Type B pancreatic cell (in vitro differentiated cells): ENCODE measurements around the gene PDE4B. TPM values are rescaled to one million over a fixed set of nuclear protein-coding genes. Genes with fewer than 3 reads are reported as not detected.

ENCODE experiments used
- DNase-seq: peaks from one replicate; pipeline ENCODE4 v3.0.0; 2021; ENCODE audit warnings: mixed read lengths; ENCODE audit not compliant: unreplicated experiment; ENCODE audit errors: extremely low spot score
- H3K27ac Mint-ChIP-seq: 2 replicates; pipeline ENCODE4 v1.8.0; 2021; ENCODE audit warnings: mild to moderate bottlenecking, mixed read lengths
- H3K27me3 Mint-ChIP-seq: 2 replicates; pipeline ENCODE4 v1.8.0; 2021; ENCODE audit warnings: mixed read lengths
- H3K36me3 Mint-ChIP-seq: 2 replicates; pipeline ENCODE4 v1.8.0; 2021; ENCODE audit warnings: mixed read lengths
- H3K4me1 Mint-ChIP-seq: one replicate; pipeline ENCODE4 v1.8.0; 2021; ENCODE audit warnings: mixed read lengths; ENCODE audit not compliant: unreplicated experiment
- H3K4me3 Mint-ChIP-seq: 2 replicates; pipeline ENCODE4 v1.8.0; 2021; ENCODE audit warnings: mild to moderate bottlenecking, mixed read lengths
- H3K9me3 Mint-ChIP-seq: 2 replicates; pipeline ENCODE4 v1.8.0; 2021; ENCODE audit warnings: mixed read lengths
- total RNA-seq: library from RNA; stranded (reverse); gene quantifications from 2 replicates; pipeline ENCODE4 v1.2.1, GENCODE V29; 2021; ENCODE audit warnings: low replicate concordance
- TF ChIP-seq, protein P1 (sequence below): fragments of 200-600 bp; sonication (generic); conservative IDR thresholded peaks from 2 replicates; pipeline ENCODE4 v1.5.0; 2021; ENCODE audit warnings: antibody characterized with exemption, mild to moderate bottlenecking

PDE4B gene
- total RNA-seq, 1 donor from 2014 or later = 4.7 TPM

DNA sequence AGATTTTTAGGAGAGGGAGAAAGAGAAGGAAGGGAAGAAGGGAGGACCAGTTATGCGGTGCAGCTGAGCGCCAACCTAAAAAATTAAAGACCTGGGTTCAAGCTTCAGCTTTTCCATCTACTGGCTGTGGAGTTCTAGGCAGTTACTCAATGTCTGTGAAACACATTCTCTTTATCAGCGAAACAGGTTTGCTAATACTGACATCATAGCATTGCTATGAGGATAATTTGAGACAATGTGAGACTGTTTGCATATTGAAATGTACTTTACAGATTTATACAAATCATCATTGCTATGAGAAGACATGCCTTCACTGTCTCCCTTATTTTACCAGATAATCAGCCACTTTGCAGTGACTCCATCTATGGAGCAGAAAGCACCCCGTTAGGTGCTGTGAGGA is 518.4 kb downstream of the PDE4B start:
- DNase-seq = no peak
- Mint-ChIP-seq H3K4me3 (no peak overlapping the region), H3K27me3 (no peaks in the 10 kb centered on the region), H3K9me3 (no peaks in the 10 kb centered on the region), H3K36me3 (no peaks in the 10 kb centered on the region), H3K27ac (no peak overlapping the region), H3K4me1 (no peaks in the 10 kb centered on the region)
- TF ChIP-seq, protein P1, sequence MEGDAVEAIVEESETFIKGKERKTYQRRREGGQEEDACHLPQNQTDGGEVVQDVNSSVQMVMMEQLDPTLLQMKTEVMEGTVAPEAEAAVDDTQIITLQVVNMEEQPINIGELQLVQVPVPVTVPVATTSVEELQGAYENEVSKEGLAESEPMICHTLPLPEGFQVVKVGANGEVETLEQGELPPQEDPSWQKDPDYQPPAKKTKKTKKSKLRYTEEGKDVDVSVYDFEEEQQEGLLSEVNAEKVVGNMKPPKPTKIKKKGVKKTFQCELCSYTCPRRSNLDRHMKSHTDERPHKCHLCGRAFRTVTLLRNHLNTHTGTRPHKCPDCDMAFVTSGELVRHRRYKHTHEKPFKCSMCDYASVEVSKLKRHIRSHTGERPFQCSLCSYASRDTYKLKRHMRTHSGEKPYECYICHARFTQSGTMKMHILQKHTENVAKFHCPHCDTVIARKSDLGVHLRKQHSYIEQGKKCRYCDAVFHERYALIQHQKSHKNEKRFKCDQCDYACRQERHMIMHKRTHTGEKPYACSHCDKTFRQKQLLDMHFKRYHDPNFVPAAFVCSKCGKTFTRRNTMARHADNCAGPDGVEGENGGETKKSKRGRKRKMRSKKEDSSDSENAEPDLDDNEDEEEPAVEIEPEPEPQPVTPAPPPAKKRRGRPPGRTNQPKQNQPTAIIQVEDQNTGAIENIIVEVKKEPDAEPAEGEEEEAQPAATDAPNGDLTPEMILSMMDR = no peak

DNA sequence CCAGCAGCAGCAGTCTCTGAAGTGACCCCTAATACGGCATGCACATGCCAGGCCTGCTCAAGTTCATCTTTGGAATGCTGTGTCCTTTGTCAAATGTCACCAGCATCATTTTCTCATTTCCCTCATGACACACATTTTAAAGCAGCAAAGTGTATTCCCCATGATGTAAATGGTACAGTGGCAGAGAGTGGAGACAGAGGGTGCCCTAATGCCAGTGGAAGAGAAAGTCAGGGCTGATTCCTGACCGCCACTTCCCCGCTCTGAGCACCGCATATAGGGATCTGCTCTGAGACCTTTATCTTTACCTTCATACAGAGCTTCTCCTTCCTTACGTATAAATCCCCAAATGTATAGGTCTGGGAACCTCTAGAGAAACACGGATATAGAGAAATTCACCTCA is 518.9 kb downstream of the PDE4B start:
- Mint-ChIP-seq H3K4me1 (peaks cover 3% of the 10 kb centered on the region), H3K4me3 (no peak overlapping the region), H3K9me3 (no peaks in the 10 kb centered on the region), H3K27me3 (no peaks in the 10 kb centered on the region), H3K36me3 (no peaks in the 10 kb centered on the region), H3K27ac (no peak overlapping the region)
- DNase-seq = no peak
- TF ChIP-seq, protein P1 = no peak

DNA sequence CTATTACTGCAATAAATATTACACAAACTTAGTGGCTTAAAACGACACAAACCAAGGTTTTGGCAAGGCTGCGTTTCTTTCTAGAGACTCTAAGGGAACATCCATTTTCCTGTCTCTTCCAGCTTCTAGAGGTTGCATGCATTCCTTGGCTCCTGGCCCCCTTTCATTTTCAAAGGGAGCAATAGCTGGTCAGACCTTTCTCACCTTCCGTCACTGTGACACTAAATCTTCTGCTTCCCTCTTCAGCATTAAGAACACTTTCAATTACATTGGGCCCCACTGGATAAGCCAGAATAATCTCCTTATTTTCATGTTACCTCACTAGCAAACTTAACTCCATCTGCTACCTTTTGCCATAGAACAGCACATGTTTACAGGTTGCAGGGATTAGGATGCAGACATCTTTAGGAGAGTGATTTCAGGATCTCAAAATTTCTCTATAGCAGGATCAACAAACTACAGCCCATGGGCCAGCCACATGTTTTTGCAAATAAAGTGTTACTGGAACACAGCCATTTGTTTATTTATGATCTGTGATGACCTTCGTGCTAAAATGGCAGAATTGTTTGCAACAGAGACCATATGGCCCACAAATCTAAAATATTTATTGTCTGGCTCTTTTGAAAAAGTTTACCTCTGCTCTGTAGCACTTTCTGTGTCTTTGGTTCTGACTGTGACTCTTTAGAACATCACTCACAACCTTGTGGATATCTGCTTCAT is 519.7 kb downstream of the PDE4B start:
- no peaks in the 10 kb centered on the region for H3K27me3 Mint-ChIP-seq
- H3K4me3 Mint-ChIP-seq = no peak overlapping the region
- H3K4me1 Mint-ChIP-seq = peaks cover 7% of the 10 kb centered on the region
- H3K36me3 Mint-ChIP-seq = no peaks in the 10 kb centered on the region
- no peak for DNase-seq
- H3K27ac Mint-ChIP-seq = no peak overlapping the region
- TF ChIP-seq, protein P1 = no peak
- H3K9me3 Mint-ChIP-seq = no peaks in the 10 kb centered on the region

DNA sequence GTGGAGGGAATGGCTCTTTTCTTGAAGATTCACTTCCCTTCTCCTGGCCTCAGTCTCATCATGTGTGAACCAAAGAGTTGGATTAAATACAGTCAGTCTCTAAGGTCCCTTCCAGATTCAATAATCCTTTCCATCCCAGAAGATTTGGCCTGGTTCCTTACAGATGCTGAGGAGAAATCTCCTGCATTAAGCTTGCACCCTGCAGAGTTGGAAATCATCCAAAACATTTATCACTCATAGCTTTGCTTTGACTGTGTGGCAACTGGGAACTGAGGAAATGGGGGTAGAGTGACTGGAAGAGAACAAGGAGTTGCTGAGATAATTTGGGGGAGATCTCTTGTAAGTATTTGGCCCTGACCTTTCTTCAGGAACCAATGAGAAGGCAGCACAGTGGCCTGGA is 520.7 kb downstream of the PDE4B start:
- H3K27ac Mint-ChIP-seq = no peak overlapping the region
- DNase-seq = no peak
- TF ChIP-seq, protein P1 = no peak
- H3K27me3 Mint-ChIP-seq = no peaks in the 10 kb centered on the region
- H3K9me3 Mint-ChIP-seq = no peaks in the 10 kb centered on the region
- peaks cover 7% of the 10 kb centered on the region for H3K4me1 Mint-ChIP-seq
- H3K36me3 Mint-ChIP-seq = no peaks in the 10 kb centered on the region
- no peak overlapping the region for H3K4me3 Mint-ChIP-seq

DNA sequence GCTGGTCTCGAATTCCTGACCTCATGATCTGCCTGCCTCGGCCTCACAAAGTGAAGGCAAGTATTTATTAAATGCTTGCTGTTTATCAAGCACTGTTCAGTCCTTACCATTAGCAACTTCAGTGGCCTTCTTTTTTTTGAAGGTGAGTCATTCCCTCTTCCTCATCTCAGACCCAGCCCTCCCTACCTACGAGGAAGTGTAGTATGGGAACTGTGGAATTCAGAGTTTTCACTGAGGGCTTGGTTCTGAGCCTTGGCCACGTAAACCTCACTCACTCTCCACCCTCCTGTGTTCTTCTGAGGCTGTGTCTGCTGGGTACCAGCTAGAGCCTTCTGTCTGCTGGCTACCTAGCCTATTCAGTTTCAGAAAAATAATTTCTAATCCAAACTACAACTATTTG is 523.0 kb downstream of the PDE4B start:
- Mint-ChIP-seq H3K4me1 (peaks cover 7% of the 10 kb centered on the region), H3K9me3 (no peaks in the 10 kb centered on the region), H3K4me3 (no peak overlapping the region), H3K27me3 (no peaks in the 10 kb centered on the region), H3K36me3 (no peaks in the 10 kb centered on the region), H3K27ac (peak overlapping the region; percentile 67)
- TF ChIP-seq, protein P1 = no peak
- DNase-seq = no peak
